IMR-90 (cell line): ENCODE results near the gene SETSIP. TPM values are rescaled to one million over a fixed set of nuclear protein-coding genes. Genes with fewer than 3 reads are reported as not detected.

Experiments
- ATAC-seq: fragments of 200-7000 bp; cut with Tn5 transposase; 2 replicates; pipeline ENCODE4 v1.9.1; 2020; ENCODE audit warnings: low read depth, mild to moderate bottlenecking, moderate library complexity
- Bru-seq: library from RNA; stranded (reverse); fragments of 400-500 nt; gene quantifications from one replicate; lab custom pipeline; 2021; lab: Mats Ljungman, UMichigan
- BruChase-seq, 2 experiments: library from RNA; stranded (reverse); fragments of 400-500 nt; gene quantifications; one replicate each; lab custom pipeline; 2021; lab: Mats Ljungman, UMichigan
- BruUV-seq: library from RNA; stranded (reverse); fragments of 400-500 nt; replicated peaks from 2 replicates; lab custom pipeline; 2021; lab: Mats Ljungman, UMichigan
- CTCF ChIA-PET: fragments of 300-600 bp; formaldehyde crosslinking; extraction: SDS; loops from one replicate; lab custom pipeline; 2021; ENCODE audit warnings: antibody characterized with exemption; lab: Yijun Ruan, JAX
- POLR2A ChIA-PET: fragments of 300-600 bp; sonication (Branson Sonifier 250); formaldehyde crosslinking; loops from one replicate; lab custom pipeline; 2022; ENCODE audit warnings: antibody characterized with exemption; ENCODE audit not compliant: unreplicated experiment; lab: Charles Lee
- DNase-seq: peaks from one replicate; pipeline ENCODE4 v3.0.0; 2013
- H2AFZ ChIP-seq: replicated peaks from 2 replicates; pipeline ENCODE3; 2013; ENCODE audit warnings: low read length, mild to moderate bottlenecking; ENCODE audit not compliant: poor library complexity
- H2AK5ac ChIP-seq: 2 replicates; pipeline ENCODE4 v1.6.1; 2013; ENCODE audit warnings: low read depth, low read length, inconsistent platforms
- H2AK9ac ChIP-seq: replicated peaks from 2 replicates; pipeline ENCODE3; 2013; ENCODE audit warnings: mild to moderate bottlenecking, low read depth, low read length, moderate library complexity; ENCODE audit not compliant: poor library complexity
- H2BK120ac ChIP-seq: 2 replicates; pipeline ENCODE4 v1.6.1; 2013; ENCODE audit warnings: low read depth, low read length, inconsistent platforms
- H2BK15ac ChIP-seq: 3 replicates; pipeline ENCODE4 v1.6.1; 2013; ENCODE audit warnings: low read depth, low read length, inconsistent platforms
- H2BK20ac ChIP-seq: 2 replicates; pipeline ENCODE4 v1.6.1; 2013; ENCODE audit warnings: low read depth, mild to moderate bottlenecking, inconsistent platforms, low read length, moderate library complexity
- H2BK5ac ChIP-seq: 2 replicates; pipeline ENCODE4 v1.6.1; 2013; ENCODE audit warnings: mild to moderate bottlenecking, low read depth, low read length, inconsistent platforms; ENCODE audit not compliant: poor library complexity, severe bottlenecking
- H3K14ac ChIP-seq: replicated peaks from 2 replicates; pipeline ENCODE4 v1.6.1; 2013; ENCODE audit warnings: low read depth, low read length, inconsistent platforms
- H3K18ac ChIP-seq: 2 replicates; pipeline ENCODE4 v1.6.1; 2013; ENCODE audit warnings: low read depth, low read length, control low read depth
- H3K23ac ChIP-seq: 2 replicates; pipeline ENCODE4 v1.6.1; 2013; ENCODE audit warnings: low read depth, low read length, inconsistent platforms
- H3K27ac ChIP-seq: 2 replicates; pipeline ENCODE4 v1.5.1; 2013; ENCODE audit warnings: mild to moderate bottlenecking, control low read depth, low read length; ENCODE audit not compliant: insufficient read depth
- H3K27me3 ChIP-seq: 2 replicates; pipeline ENCODE4 v1.6.1; 2013; ENCODE audit warnings: low read length; ENCODE audit not compliant: control insufficient read depth, insufficient read depth
- H3K36me3 ChIP-seq: 2 replicates; pipeline ENCODE4 v1.6.1; 2013; ENCODE audit warnings: low read length, mixed read lengths; ENCODE audit not compliant: control insufficient read depth, insufficient read depth
- H3K4ac ChIP-seq: 2 replicates; pipeline ENCODE4 v1.6.1; 2013; ENCODE audit warnings: low read depth, low read length, inconsistent platforms
- H3K4me1 ChIP-seq: 2 replicates; pipeline ENCODE4 v1.6.1; 2013; ENCODE audit warnings: low read length, mixed read lengths; ENCODE audit not compliant: control insufficient read depth, insufficient read depth
- H3K4me2 ChIP-seq: 2 replicates; pipeline ENCODE4 v1.6.1; 2013; ENCODE audit warnings: low read depth, mild to moderate bottlenecking, control low read depth, low read length, moderate library complexity
- H3K4me3 ChIP-seq: 2 replicates; pipeline ENCODE4 v1.5.1; 2013; ENCODE audit warnings: low read depth, mild to moderate bottlenecking, control low read depth, low read length, moderate library complexity; ENCODE audit not compliant: insufficient read depth
- H3K56ac ChIP-seq: 2 replicates; pipeline ENCODE4 v1.6.1; 2013; ENCODE audit warnings: low read length, inconsistent platforms; ENCODE audit not compliant: insufficient read depth; ENCODE audit errors: extremely low read depth
- H3K79me1 ChIP-seq, 2 experiments: 2 replicates each; pipeline ENCODE4 v1.6.1; 2013; ENCODE audit warnings: low read length in 2 of 2, inconsistent platforms in 1 of 2, low read depth in 1 of 2
- H3K9ac ChIP-seq: 2 replicates; pipeline ENCODE4 v1.6.1; 2013; ENCODE audit warnings: low read depth, low read length, control low read depth
- H3K9me1 ChIP-seq: 2 replicates; pipeline ENCODE4 v1.6.1; 2013; ENCODE audit warnings: low read length, inconsistent platforms; ENCODE audit not compliant: insufficient read depth
- H3K9me3 ChIP-seq: 2 replicates; pipeline ENCODE4 v1.6.1; 2013; ENCODE audit warnings: low read length; ENCODE audit not compliant: control insufficient read depth, insufficient read depth
- H4K20me1 ChIP-seq: 2 replicates; pipeline ENCODE4 v1.6.1; 2013; ENCODE audit warnings: low read length, inconsistent platforms; ENCODE audit not compliant: insufficient read depth
- H4K5ac ChIP-seq: 2 replicates; pipeline ENCODE4 v1.6.1; 2013; ENCODE audit warnings: mild to moderate bottlenecking, low read depth, low read length, control low read depth
- H4K8ac ChIP-seq, 2 experiments: 2 replicates each; pipeline ENCODE4 v1.6.1; 2013; ENCODE audit warnings: low read depth in 2 of 2, low read length in 2 of 2, control low read depth in 1 of 2, inconsistent platforms in 1 of 2
- H4K91ac ChIP-seq: 2 replicates; pipeline ENCODE4 v1.6.1; 2013; ENCODE audit warnings: low read depth, low read length, inconsistent platforms; ENCODE audit not compliant: insufficient read depth
- MAFK ChIP-seq: IDR thresholded peaks from 2 replicates; pipeline ENCODE4 v1.6.1; 2012; ENCODE audit warnings: low read depth, low read length, improper control_type of control experiment
- MAZ ChIP-seq: IDR thresholded peaks from 2 replicates; pipeline ENCODE4 v1.6.1; 2012; ENCODE audit warnings: low read depth, mild to moderate bottlenecking, low read length, improper control_type of control experiment, moderate library complexity, borderline replicate concordance
- POLR2A ChIP-seq: IDR thresholded peaks from 2 replicates; pipeline ENCODE4 v1.6.1; 2012; ENCODE audit warnings: mild to moderate bottlenecking, low read depth, low read length
- RFX5 ChIP-seq: IDR thresholded peaks from 2 replicates; pipeline ENCODE4 v1.8.0; 2012; ENCODE audit warnings: low read depth, mild to moderate bottlenecking, low read length, moderate library complexity
- SMC3 ChIP-seq: fragments of 150-350 bp; IDR thresholded peaks from 2 replicates; pipeline ENCODE4 v1.6.1; 2016; ENCODE audit warnings: low read depth, mild to moderate bottlenecking, antibody characterized with exemption, low read length, moderate library complexity
- WGBS, 2 experiments: methylation state at CpG; one replicate each; pipeline versions ENCODE4 v1.1.5 to v1.1.7; 2013; ENCODE audit warnings: missing lambda C conversion rate in 2 of 2; ENCODE audit not compliant: insufficient read length in 1 of 2; ENCODE audit errors: extremely low coverage in 2 of 2; 5-methylcytosine and 5-hydroxymethylcytosine counted together
- dilution Hi-C: fragments of 300-500 bp; cut with HindIII; formaldehyde crosslinking; loops from one replicate; pipeline ENCODE4 v1.14.3; 2018; ENCODE audit warnings: low sequenced_read_pairs; ENCODE audit not compliant: unreplicated experiment
- in situ Hi-C: fragments of 300-500 bp; cut with MboI; formaldehyde crosslinking; loops from 3 replicates; pipeline ENCODE4 v1.14.3; 2019; ENCODE audit warnings: low sequenced_read_pairs, inconsistent platforms, mixed read lengths
- intact Hi-C: fragments of 100-400 bp; cut with micrococcal nuclease; formaldehyde crosslinking; loops from 2 replicates; pipeline ENCODE4 v1.10.0; 2022
- long read RNA-seq: library from polyadenylated mRNA; unstranded; transcript quantifications from one replicate; pipeline ENCODE4 v2.0.0, GENCODE V29; 2021; ENCODE audit not compliant: unreplicated experiment
- polyA plus RNA-seq, 3 experiments: library from polyadenylated mRNA; depleted of rRNA; stranded (reverse); fragments of >200 nt; gene quantifications; 2 replicates each; pipeline ENCODE4 v1.2.3, GENCODE V29; 2012; ENCODE audit warnings: low replicate concordance in 1 of 3
- total RNA-seq: library from RNA; depleted of rRNA; stranded (reverse); fragments of >200 nt; gene quantifications from 2 replicates; pipeline ENCODE4 v1.2.3, GENCODE V29; 2012; rRNA removed
- TF ChIP-seq, protein P1 (sequence below): fragments of 150-350 bp; IDR thresholded peaks from 2 replicates; pipeline ENCODE4 v1.6.1; 2016; ENCODE audit warnings: low read depth, mild to moderate bottlenecking, low read length, moderate library complexity, borderline replicate concordance

Gene SETSIP, protein sequence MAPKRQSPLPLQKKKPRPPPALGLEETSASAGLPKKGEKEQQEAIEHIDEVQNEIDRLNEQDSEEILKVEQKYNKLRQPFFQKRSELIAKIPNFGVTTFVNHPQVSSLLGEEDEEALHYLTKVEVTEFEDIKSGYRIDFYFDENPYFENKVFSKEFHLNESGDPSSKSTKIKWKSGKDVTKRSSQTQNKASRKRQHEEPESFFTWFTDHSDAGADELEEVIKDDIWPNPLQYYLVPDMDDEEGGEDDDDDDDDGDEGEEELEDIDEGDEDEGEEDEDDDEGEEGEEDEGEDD
- total RNA-seq (not detected in 2 replicates), polyA plus RNA-seq (2012; rRNA removed) (not detected in 2 replicates), Bru-seq, nascent RNA (not detected), BruChase-seq, experiment 1, labeled RNA remaining after a 6-hour chase (not detected), BruChase-seq, experiment 2, labeled RNA remaining after a 2-hour chase (not detected)
- polyA plus RNA-seq (2012; cell fraction: cytosol; rRNA removed): not detected in 2 replicates
- not detected in 2 replicates for polyA plus RNA-seq (2012; cell fraction: nucleus; rRNA removed; ENCODE audit: low replicate concordance)
- long read RNA-seq: 0 reads

DNA sequence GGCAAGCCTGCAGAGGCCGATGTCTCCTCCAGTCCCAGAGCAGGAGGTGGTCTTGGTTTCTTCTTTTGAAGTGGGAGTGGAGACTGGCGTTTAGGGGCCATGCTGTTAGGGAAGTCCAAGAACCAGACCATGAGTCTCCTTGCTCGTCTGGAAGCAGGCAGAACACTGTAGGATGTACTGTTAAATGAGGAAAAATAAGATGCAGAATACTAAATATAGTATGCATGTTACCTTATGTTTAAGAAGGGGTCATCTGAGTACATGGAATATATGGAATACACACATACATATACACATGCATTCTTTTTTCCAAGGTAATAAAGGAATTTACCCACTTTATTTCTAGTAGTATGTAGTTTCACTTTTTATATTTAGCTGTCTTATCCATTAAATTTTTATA lies at the start of gene SETSIP:
SETSIP (minus strand) TSS at position 101 of the 400 bp plus-strand sequence; CDS start at position 101, 0 bp downstream.
- Histone ChIP-seq H4K8ac (no peak within 1 kb of the TSS), H3K36me3 (no peaks in the 10 kb centered on the region), H3K56ac (no peak within 1 kb of the TSS), H3K18ac (no peak within 1 kb of the TSS), H3K79me1 (no peaks in the 10 kb centered on the region), H3K9me3 (no peaks in the 10 kb centered on the region), H3K4me3 (no peak within 1 kb of the TSS), H4K20me1 (no peaks in the 10 kb centered on the region), H2BK5ac (no peak within 1 kb of the TSS), H3K27ac (no peak within 1 kb of the TSS), H3K9ac (no peak within 1 kb of the TSS), H3K27me3 (no peaks in the 10 kb centered on the region), H4K91ac (no peak within 1 kb of the TSS), H3K23ac (no peak within 1 kb of the TSS), H2BK120ac (no peak within 1 kb of the TSS), H3K9me1 (no peaks in the 10 kb centered on the region), H2AK9ac (no peak within 1 kb of the TSS), H2AFZ (no peak within 1 kb of the TSS), H2BK15ac (no peak within 1 kb of the TSS), H3K4me1 (no peaks in the 10 kb centered on the region), H3K4me2 (no peak within 1 kb of the TSS), H2AK5ac (no peak within 1 kb of the TSS), H3K14ac (no peak within 1 kb of the TSS), H3K4ac (no peak within 1 kb of the TSS), H2BK20ac (no peak within 1 kb of the TSS), H4K5ac (no peak within 1 kb of the TSS)
- in situ Hi-C loops: no loop called here
- POLR2A ChIA-PET: no interaction called here
- intact Hi-C loops: no loop called here
- ATAC-seq (no peak), DNase-seq (no peak)
- TF ChIP-seq POLR2A: no peak
- TF ChIP-seq RFX5: no peak
- no peak for TF ChIP-seq SMC3
- TF ChIP-seq, protein P1, sequence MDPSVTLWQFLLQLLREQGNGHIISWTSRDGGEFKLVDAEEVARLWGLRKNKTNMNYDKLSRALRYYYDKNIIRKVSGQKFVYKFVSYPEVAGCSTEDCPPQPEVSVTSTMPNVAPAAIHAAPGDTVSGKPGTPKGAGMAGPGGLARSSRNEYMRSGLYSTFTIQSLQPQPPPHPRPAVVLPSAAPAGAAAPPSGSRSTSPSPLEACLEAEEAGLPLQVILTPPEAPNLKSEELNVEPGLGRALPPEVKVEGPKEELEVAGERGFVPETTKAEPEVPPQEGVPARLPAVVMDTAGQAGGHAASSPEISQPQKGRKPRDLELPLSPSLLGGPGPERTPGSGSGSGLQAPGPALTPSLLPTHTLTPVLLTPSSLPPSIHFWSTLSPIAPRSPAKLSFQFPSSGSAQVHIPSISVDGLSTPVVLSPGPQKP: no peak
- no peak for TF ChIP-seq MAFK
- no peak for TF ChIP-seq MAZ
- WGBS, 2 experiments: no CpG with 5 or more reads among the region's 3 CpGs
- CTCF ChIA-PET: no interaction called here
- dilution Hi-C loops: no loop called here
- BruUV-seq: no TSS peak
